Endothelial cell of umbilical vein (primary cell): Measurements from ENCODE around the gene TENT4A.

Experiments used
- CTCF ChIP-seq, 2 donors: IDR thresholded peaks; 1 replicate in 1 of 2; 2 replicates in 1 of 2; pipeline ENCODE4 v1.5.1; 2011; ENCODE audit warnings: low read length in 2 of 2, mild to moderate bottlenecking in 2 of 2, moderate library complexity in 2 of 2, control low read depth in 1 of 2, inconsistent platforms in 1 of 2, low read depth in 1 of 2; ENCODE audit not compliant: insufficient read depth in 1 of 2; ENCODE audit errors: extremely low read depth in 1 of 2
- EZH2 ChIP-seq: IDR thresholded peaks from 2 replicates; pipeline ENCODE4 v1.6.1; 2012; ENCODE audit warnings: borderline replicate concordance, low read depth, mild to moderate bottlenecking, moderate library complexity, low read length, inconsistent platforms; ENCODE audit not compliant: severe bottlenecking
- FOS ChIP-seq: IDR thresholded peaks from 2 replicates; pipeline ENCODE4 v1.6.1; 2011; ENCODE audit warnings: mild to moderate bottlenecking, low read length, moderate library complexity, borderline replicate concordance; ENCODE audit not compliant: insufficient read depth
- GATA2 ChIP-seq: IDR thresholded peaks from 2 replicates; pipeline ENCODE4 v1.7.0; 2011; ENCODE audit warnings: low read depth, mild to moderate bottlenecking, moderate library complexity, mixed read lengths, low read length; ENCODE audit not compliant: insufficient read length, insufficient read depth
- JUN ChIP-seq: IDR thresholded peaks from 2 replicates; pipeline ENCODE4 v1.6.1; 2011; ENCODE audit warnings: borderline replicate concordance, low read depth; ENCODE audit not compliant: insufficient read length, insufficient read depth
- MAX ChIP-seq: IDR thresholded peaks from 2 replicates; pipeline ENCODE4 v1.6.1; 2011; ENCODE audit not compliant: insufficient read depth, insufficient read length
- MYC ChIP-seq: IDR thresholded peaks from one replicate; pipeline ENCODE4 v1.6.1; 2011; ENCODE audit warnings: mild to moderate bottlenecking, low read depth, low read length
- POLR2A ChIP-seq: IDR thresholded peaks from 2 replicates; pipeline ENCODE4 v1.6.1; 2012; ENCODE audit warnings: low read depth, mild to moderate bottlenecking, control low read depth, low read length
- POLR2AphosphoS5 ChIP-seq: IDR thresholded peaks from 2 replicates; pipeline ENCODE4 v1.6.1; 2012; ENCODE audit warnings: low read depth, mild to moderate bottlenecking, control low read depth, low read length, moderate library complexity; ENCODE audit not compliant: insufficient read depth

- no peak for TF ChIP-seq CTCF (IDR thresholded peaks at IDR 0.05; ENCODE audit: extremely low read depth in 1 of 2, insufficient read depth in 1 of 2, low read depth in 1 of 2, low read length in 2 of 2)
- no peak for TF ChIP-seq EZH2
- no peak for TF ChIP-seq POLR2A
- no peak for TF ChIP-seq MAX
- TF ChIP-seq JUN: no peak
- TF ChIP-seq MYC: no peak
- TF ChIP-seq FOS: no peak
- no peak for TF ChIP-seq POLR2AphosphoS5
- TF ChIP-seq GATA2: no peak
These were observed 5.0 kb downstream of the TENT4A start for GRCh38 chr5:6718161-6718681.
